Epidermal melanocyte (primary cell): ENCODE measurements around the gene UBL3.

ENCODE experiments used
- DNase-seq: peaks from one replicate; pipeline ENCODE4 v3.0.0; 2011; ENCODE audit warnings: low spot score; ENCODE audit not compliant: insufficient read length

The UBL3 gene

GRCh38 chr13:29760544-29760943 is 89.9 kb downstream of the UBL3 start:
- DNase-seq = no peak

GRCh38 chr13:29758531-29759114 is 91.8 kb downstream of the UBL3 start:
- DNase-seq = no peak

GRCh38 chr13:29756506-29756905 is 93.9 kb downstream of the UBL3 start:
- DNase-seq = no peak

GRCh38 chr13:29754473-29754806 is 96.0 kb downstream of the UBL3 start:
- DNase-seq = no peak

GRCh38 chr13:29753618-29754472 is 96.6 kb downstream of the UBL3 start:
- no peak for DNase-seq

- no peak for DNase-seq
Measured at GRCh38 chr13:29752175-29752574, 98.2 kb downstream of the UBL3 start.

- DNase-seq = no peak
Measured at GRCh38 chr13:29750183-29750530, 100.3 kb downstream of the UBL3 start.

GRCh38 chr13:29749401-29750182 is 100.8 kb downstream of the UBL3 start:
- no peak for DNase-seq

GRCh38 chr13:29748097-29748496 is 102.3 kb downstream of the UBL3 start:
- no peak for DNase-seq

GRCh38 chr13:29746148-29746677 is 104.2 kb downstream of the UBL3 start:
- no peak for DNase-seq

GRCh38 chr13:29745704-29746103 is 104.7 kb downstream of the UBL3 start:
- DNase-seq = no peak

GRCh38 chr13:29743201-29743786 is 107.1 kb downstream of the UBL3 start:
- DNase-seq = peak; percentile 49

- DNase-seq = no peak
Measured at GRCh38 chr13:29740961-29741360, 109.5 kb downstream of the UBL3 start.

GRCh38 chr13:29737061-29737460 is 113.4 kb downstream of the UBL3 start:
- no peak for DNase-seq

GRCh38 chr13:29733147-29733611 is 117.2 kb downstream of the UBL3 start:
- no peak for DNase-seq

- no peak for DNase-seq
Measured at GRCh38 chr13:29730253-29730652, 120.2 kb downstream of the UBL3 start.

- DNase-seq = no peak
Measured at GRCh38 chr13:29722415-29722814, 128.0 kb downstream of the UBL3 start.

- no peak for DNase-seq
Measured at GRCh38 chr13:29721766-29722165, 128.7 kb downstream of the UBL3 start.

- DNase-seq = no peak
Measured at GRCh38 chr13:29718694-29719093, 131.7 kb downstream of the UBL3 start.

GRCh38 chr13:29716493-29716892 is 133.9 kb downstream of the UBL3 start:
- no peak for DNase-seq
